Endothelial cell of umbilical vein (primary cell): Measurements from ENCODE around the gene SLC11A1. TPM values are rescaled to one million over a fixed set of nuclear protein-coding genes. Genes with fewer than 3 reads are reported as not detected.

Source experiments
- BruUV-seq: library from RNA; stranded (reverse); fragments of 400-500 nt; replicated peaks from 2 replicates; lab custom pipeline; 2021; lab: Mats Ljungman, UMichigan
- CTCF ChIA-PET: fragments of 300-600, 350-600 bp; sonication (Branson Sonifier 250); formaldehyde crosslinking; loops from one replicate; lab custom pipeline; 2021; ENCODE audit warnings: antibody characterized with exemption, inconsistent platforms; lab: Charles Lee
- POLR2A ChIA-PET: fragments of 300-600, 350-600 bp; sonication (Branson Sonifier 250); formaldehyde crosslinking; loops from one replicate; lab custom pipeline; 2021; ENCODE audit warnings: antibody characterized with exemption, inconsistent platforms; lab: Charles Lee
- DNase-seq: peaks from one replicate; pipeline ENCODE4 v3.0.0-alpha.2; 2011; ENCODE audit warnings: low read depth, low spot score
- FAIRE-seq: peaks from 2 replicates; lab custom pipeline; 2011; peaks lifted over from hg19 to GRCh38; lab: Jason Lieb, UNC
- H2AFZ ChIP-seq: 2 replicates; pipeline ENCODE4 v1.6.0; 2012; ENCODE audit warnings: low read depth, low read length, control low read depth, inconsistent platforms
- H3K27ac ChIP-seq: 2 replicates; pipeline ENCODE4 v1.5.1; 2011; ENCODE audit warnings: low read depth, mild to moderate bottlenecking, control low read depth, low read length, moderate library complexity; ENCODE audit not compliant: insufficient read depth
- H3K27me3 ChIP-seq, 2 experiments: 2 replicates each; pipeline versions ENCODE4 v1.6.0 to v1.6.1; 2011; ENCODE audit warnings: low read length in 2 of 2, mixed read lengths in 1 of 2; ENCODE audit not compliant: control insufficient read depth in 2 of 2, insufficient read depth in 2 of 2
- H3K36me3 ChIP-seq, 2 experiments: 2 replicates in 1 of 2; 3 replicates in 1 of 2; pipeline ENCODE4 v1.5.1; 2011; ENCODE audit warnings: low read length in 2 of 2, mild to moderate bottlenecking in 1 of 2, moderate library complexity in 1 of 2; ENCODE audit not compliant: control insufficient read depth in 2 of 2, insufficient read depth in 2 of 2; ENCODE audit errors: extremely low read depth in 1 of 2
- H3K4me1 ChIP-seq: 3 replicates; pipeline ENCODE4 v1.5.1; 2011; ENCODE audit warnings: mild to moderate bottlenecking, low read length; ENCODE audit not compliant: control insufficient read depth, insufficient read depth; ENCODE audit errors: extremely low read depth
- H3K4me2 ChIP-seq: 2 replicates; pipeline ENCODE4 v1.6.1; 2011; ENCODE audit warnings: low read length, control low read depth, mixed read lengths; ENCODE audit not compliant: insufficient read depth
- H3K4me3 ChIP-seq, 3 experiments: fragments of 200-600 bp in 1 of 3; sonication (generic), shearing (Covaris generic) in 1 of 3; replicated peaks in 1 of 3; 2 replicates each; pipeline ENCODE4 v1.5.1; 2011 to 2016; ENCODE audit warnings: control low read depth in 3 of 3, low read length in 3 of 3, mild to moderate bottlenecking in 2 of 3, inconsistent platforms in 1 of 3, low read depth in 1 of 3, moderate library complexity in 1 of 3; ENCODE audit not compliant: insufficient read depth in 1 of 3
- H3K79me2 ChIP-seq: 2 replicates; pipeline ENCODE4 v1.6.0; 2012; ENCODE audit warnings: low read length, inconsistent platforms; ENCODE audit not compliant: control insufficient read depth, insufficient read depth
- H3K9ac ChIP-seq: replicated peaks from 2 replicates; pipeline ENCODE3; 2011; ENCODE audit warnings: low read length, control low read depth; ENCODE audit not compliant: insufficient read depth; ENCODE audit errors: extremely low read depth
- H3K9me1 ChIP-seq: replicated peaks from 3 replicates; pipeline ENCODE4 v1.6.0; 2011; ENCODE audit warnings: mild to moderate bottlenecking, low read length; ENCODE audit not compliant: control insufficient read depth, insufficient read depth; ENCODE audit errors: extremely low read depth
- H3K9me3 ChIP-seq: replicated peaks from 2 replicates; pipeline ENCODE4 v1.5.1; 2012; ENCODE audit warnings: low read length, inconsistent platforms; ENCODE audit not compliant: control insufficient read depth, insufficient read depth
- H4K20me1 ChIP-seq: replicated peaks from 2 replicates; pipeline ENCODE3; 2011; ENCODE audit warnings: mild to moderate bottlenecking, low read length; ENCODE audit not compliant: control insufficient read depth, insufficient read depth; ENCODE audit errors: extremely low read depth
- EZH2 ChIP-seq: IDR thresholded peaks from 2 replicates; pipeline ENCODE4 v1.6.1; 2012; ENCODE audit warnings: borderline replicate concordance, low read depth, mild to moderate bottlenecking, moderate library complexity, low read length, inconsistent platforms; ENCODE audit not compliant: severe bottlenecking
- FOS ChIP-seq: IDR thresholded peaks from 2 replicates; pipeline ENCODE4 v1.6.1; 2011; ENCODE audit warnings: mild to moderate bottlenecking, low read length, moderate library complexity, borderline replicate concordance; ENCODE audit not compliant: insufficient read depth
- GATA2 ChIP-seq: IDR thresholded peaks from 2 replicates; pipeline ENCODE4 v1.7.0; 2011; ENCODE audit warnings: low read depth, mild to moderate bottlenecking, moderate library complexity, mixed read lengths, low read length; ENCODE audit not compliant: insufficient read length, insufficient read depth
- JUN ChIP-seq: IDR thresholded peaks from 2 replicates; pipeline ENCODE4 v1.6.1; 2011; ENCODE audit warnings: borderline replicate concordance, low read depth; ENCODE audit not compliant: insufficient read length, insufficient read depth
- MAX ChIP-seq: IDR thresholded peaks from 2 replicates; pipeline ENCODE4 v1.6.1; 2011; ENCODE audit not compliant: insufficient read depth, insufficient read length
- MYC ChIP-seq: IDR thresholded peaks from one replicate; pipeline ENCODE4 v1.6.1; 2011; ENCODE audit warnings: mild to moderate bottlenecking, low read depth, low read length
- POLR2A ChIP-seq: IDR thresholded peaks from 2 replicates; pipeline ENCODE4 v1.6.1; 2012; ENCODE audit warnings: low read depth, mild to moderate bottlenecking, control low read depth, low read length
- POLR2AphosphoS5 ChIP-seq: IDR thresholded peaks from 2 replicates; pipeline ENCODE4 v1.6.1; 2012; ENCODE audit warnings: low read depth, mild to moderate bottlenecking, control low read depth, low read length, moderate library complexity; ENCODE audit not compliant: insufficient read depth
- dilution Hi-C: fragments of 300-500 bp; cut with MboI; formaldehyde crosslinking; loops from one replicate; pipeline ENCODE4 v1.15.0; 2019; ENCODE audit warnings: low sequenced_read_pairs; ENCODE audit not compliant: extremely low pct_ligation_motif_present
- intact Hi-C: fragments of 100-400 bp; cut with micrococcal nuclease; formaldehyde crosslinking; loops from one replicate; pipeline ENCODE4 v1.10.0; 2022
- polyA plus RNA-seq, 4 experiments: library from polyadenylated mRNA; depleted of rRNA in 3 of 4; stranded (reverse) in 3 of 4; unstranded in 1 of 4; fragments of >200 nt; gene quantifications; 2 replicates each; pipeline versions ENCODE4 v1.2.1 to v1.2.3, GENCODE V29; 2011 to 2012; ENCODE audit warnings: missing spikeins in 1 of 4
- total RNA-seq: library from RNA; stranded (reverse); gene quantifications from 2 replicates; pipeline ENCODE4 v1.2.3, GENCODE V29; 2021
- TF ChIP-seq, protein P1 (sequence below), 2 donors: IDR thresholded peaks; 1 replicate in 1 of 2; 2 replicates in 1 of 2; pipeline ENCODE4 v1.5.1; 2011; ENCODE audit warnings: low read length in 2 of 2, mild to moderate bottlenecking in 2 of 2, moderate library complexity in 2 of 2, control low read depth in 1 of 2, inconsistent platforms in 1 of 2, low read depth in 1 of 2; ENCODE audit not compliant: insufficient read depth in 1 of 2; ENCODE audit errors: extremely low read depth in 1 of 2

SLC11A1 gene
- total and polyA plus RNA-seq, 2 donors (not counting 3 experiments of a cell fraction or from before 2014, with no cell fraction given) = 0.03 TPM; not detected in 1

- dilution Hi-C loops (no loop called here), intact Hi-C loops (no loop called here)
- Histone ChIP-seq H3K27ac (no peak overlapping the region), H2AFZ (no peak overlapping the region), H3K79me2 (no peaks in the 10 kb centered on the region), H3K36me3 (no peaks in the 10 kb centered on the region), H3K9ac (no peak overlapping the region), H4K20me1 (no peaks in the 10 kb centered on the region), H3K4me1 (no peaks in the 10 kb centered on the region), H3K27me3 (no peaks in the 10 kb centered on the region), H3K9me3 (no peaks in the 10 kb centered on the region), H3K4me2 (no peak overlapping the region), H3K4me3 (no peak overlapping the region), H3K9me1 (no peaks in the 10 kb centered on the region)
- DNase-seq (no peak), FAIRE-seq (no peak)
- TF ChIP-seq POLR2AphosphoS5 (no peak), FOS (no peak), JUN (no peak), EZH2 (no peak), POLR2A (no peak), GATA2 (no peak), MAX (no peak), MYC (no peak)
- TF ChIP-seq, protein P1, sequence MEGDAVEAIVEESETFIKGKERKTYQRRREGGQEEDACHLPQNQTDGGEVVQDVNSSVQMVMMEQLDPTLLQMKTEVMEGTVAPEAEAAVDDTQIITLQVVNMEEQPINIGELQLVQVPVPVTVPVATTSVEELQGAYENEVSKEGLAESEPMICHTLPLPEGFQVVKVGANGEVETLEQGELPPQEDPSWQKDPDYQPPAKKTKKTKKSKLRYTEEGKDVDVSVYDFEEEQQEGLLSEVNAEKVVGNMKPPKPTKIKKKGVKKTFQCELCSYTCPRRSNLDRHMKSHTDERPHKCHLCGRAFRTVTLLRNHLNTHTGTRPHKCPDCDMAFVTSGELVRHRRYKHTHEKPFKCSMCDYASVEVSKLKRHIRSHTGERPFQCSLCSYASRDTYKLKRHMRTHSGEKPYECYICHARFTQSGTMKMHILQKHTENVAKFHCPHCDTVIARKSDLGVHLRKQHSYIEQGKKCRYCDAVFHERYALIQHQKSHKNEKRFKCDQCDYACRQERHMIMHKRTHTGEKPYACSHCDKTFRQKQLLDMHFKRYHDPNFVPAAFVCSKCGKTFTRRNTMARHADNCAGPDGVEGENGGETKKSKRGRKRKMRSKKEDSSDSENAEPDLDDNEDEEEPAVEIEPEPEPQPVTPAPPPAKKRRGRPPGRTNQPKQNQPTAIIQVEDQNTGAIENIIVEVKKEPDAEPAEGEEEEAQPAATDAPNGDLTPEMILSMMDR (IDR thresholded peaks at IDR 0.05; ENCODE audit: extremely low read depth in 1 of 2, insufficient read depth in 1 of 2, low read depth in 1 of 2, low read length in 2 of 2) = no peak
- POLR2A ChIA-PET = no interaction called here
- CTCF ChIA-PET = no interaction called here
- BruUV-seq = no TSS peak
These were observed 50.7 kb downstream of the SLC11A1 start for GRCh38 chr2:218432676-218433365.
